CD4-positive, alpha-beta T cell (primary cell): ENCODE results near the gene CELF4. TPM values are rescaled to one million over a fixed set of nuclear protein-coding genes. Genes with fewer than 3 reads are reported as not detected.

Source experiments
- ATAC-seq: fragments of 200-7000 bp; cut with Tn5 transposase; one replicate; pipeline ENCODE4 v1.10.0; 2022; ENCODE audit warnings: mild to moderate bottlenecking; ENCODE audit not compliant: poor library complexity
- CTCF ChIA-PET: fragments of 350-600 bp; sonication (Branson Sonifier 250); formaldehyde crosslinking; loops from one replicate; lab custom pipeline; 2021; ENCODE audit warnings: antibody characterized with exemption, inconsistent platforms; lab: Charles Lee
- POLR2A ChIA-PET: fragments of 350-600 bp; sonication (Branson Sonifier 250); formaldehyde crosslinking; loops from one replicate; lab custom pipeline; 2021; ENCODE audit warnings: antibody characterized with exemption, inconsistent platforms; lab: Charles Lee
- DNase-seq, 14 experiments: peaks; one replicate each; pipeline ENCODE4 v3.0.0-alpha.2; 2013 to 2020; ENCODE audit warnings: mixed read lengths in 2 of 14
- H3K27ac ChIP-seq, 2 donors: one replicate each; pipeline versions ENCODE4 v1.5.1 to v1.7.0; 2013; ENCODE audit warnings: low read length in 2 of 2, low read depth in 1 of 2, mild to moderate bottlenecking in 1 of 2
- H3K27me3 ChIP-seq, 2 experiments: 1 replicate in 1 of 2; 2 replicates in 1 of 2; pipeline versions ENCODE4 v1.6.1 to v1.7.0; 2013; ENCODE audit warnings: low read length in 2 of 2, control low read depth in 1 of 2, mild to moderate bottlenecking in 1 of 2, moderate library complexity in 1 of 2; ENCODE audit not compliant: insufficient read depth in 2 of 2, control insufficient read depth in 1 of 2
- H3K36me3 ChIP-seq: one replicate; pipeline ENCODE4 v1.6.1; 2013; ENCODE audit warnings: low read length, control low read depth; ENCODE audit not compliant: insufficient read depth
- H3K4me1 ChIP-seq: one replicate; pipeline ENCODE4 v1.6.1; 2013; ENCODE audit warnings: low read length, control low read depth; ENCODE audit not compliant: insufficient read depth
- H3K4me3 ChIP-seq: one replicate; pipeline ENCODE4 v1.5.1; 2013; ENCODE audit warnings: mild to moderate bottlenecking, low read length, moderate library complexity
- H3K9me3 ChIP-seq, 2 experiments: 1 replicate in 1 of 2; 2 replicates in 1 of 2; pipeline versions ENCODE4 v1.6.1 to v1.7.0; 2013; ENCODE audit warnings: low read length in 2 of 2, mild to moderate bottlenecking in 2 of 2, control low read depth in 1 of 2, moderate library complexity in 1 of 2; ENCODE audit not compliant: control insufficient read depth in 1 of 2, insufficient read depth in 1 of 2
- H3K27ac Mint-ChIP-seq: one replicate; pipeline ENCODE4 v1.8.0; 2020; ENCODE audit warnings: mixed read lengths
- H3K27me3 Mint-ChIP-seq: one replicate; pipeline ENCODE4 v1.8.0; 2021; ENCODE audit warnings: mixed read lengths
- H3K36me3 Mint-ChIP-seq: one replicate; pipeline ENCODE4 v1.8.0; 2021; ENCODE audit warnings: low read depth, mixed read lengths
- H3K4me1 Mint-ChIP-seq: one replicate; pipeline ENCODE4 v1.8.0; 2021; ENCODE audit warnings: low read depth, mixed read lengths
- H3K4me3 Mint-ChIP-seq: one replicate; pipeline ENCODE4 v1.8.0; 2020; ENCODE audit warnings: mild to moderate bottlenecking, mixed read lengths
- H3K9me3 Mint-ChIP-seq: one replicate; pipeline ENCODE4 v1.8.0; 2020; ENCODE audit warnings: mixed read lengths
- intact Hi-C, 2 experiments: fragments of 100-400 bp; cut with DNase I in 1 of 2; cut with micrococcal nuclease in 1 of 2; formaldehyde crosslinking; loops; one replicate each; pipeline versions ENCODE4 v1.15.1 to v1.9.0; 2023 to 2025; cut with DNase I, micrococcal nuclease
- total RNA-seq, 174 experiments: library from RNA in 2 of 174; stranded (reverse) in 2 of 174; gene quantifications; one replicate each; pipeline ENCODE4 v1.2.3 and lab custom pipeline; 2021 to 2026
- TF ChIP-seq, protein P1 (sequence below): fragments of 200-600 bp; IDR thresholded peaks from one replicate; pipeline ENCODE4 v1.8.0; 2022; ENCODE audit warnings: antibody characterized with exemption, mild to moderate bottlenecking

CELF4 gene
- total RNA-seq, 2 experiments from 2014 or later: not detected

DNA sequence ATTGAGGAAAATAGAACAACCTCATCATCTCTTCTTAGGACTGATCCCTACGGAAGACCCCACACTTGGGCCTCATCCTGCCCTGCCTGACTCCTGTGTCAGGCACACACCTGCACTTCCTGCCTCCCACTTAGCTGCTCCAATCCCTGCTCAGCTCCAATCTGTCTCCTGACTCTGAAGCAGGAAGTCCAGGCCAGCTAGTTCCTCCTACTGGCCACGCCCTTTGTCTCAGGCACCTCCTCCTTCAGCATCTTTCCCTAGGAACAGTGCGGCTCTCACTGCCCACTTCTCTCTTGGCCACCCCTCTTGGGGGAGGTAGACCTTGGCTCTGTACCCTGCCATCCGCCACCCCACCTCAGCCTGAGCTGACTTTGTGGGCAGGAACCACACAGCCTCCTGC is 135.8 kb downstream of the CELF4 start:
- TF ChIP-seq, protein P1, sequence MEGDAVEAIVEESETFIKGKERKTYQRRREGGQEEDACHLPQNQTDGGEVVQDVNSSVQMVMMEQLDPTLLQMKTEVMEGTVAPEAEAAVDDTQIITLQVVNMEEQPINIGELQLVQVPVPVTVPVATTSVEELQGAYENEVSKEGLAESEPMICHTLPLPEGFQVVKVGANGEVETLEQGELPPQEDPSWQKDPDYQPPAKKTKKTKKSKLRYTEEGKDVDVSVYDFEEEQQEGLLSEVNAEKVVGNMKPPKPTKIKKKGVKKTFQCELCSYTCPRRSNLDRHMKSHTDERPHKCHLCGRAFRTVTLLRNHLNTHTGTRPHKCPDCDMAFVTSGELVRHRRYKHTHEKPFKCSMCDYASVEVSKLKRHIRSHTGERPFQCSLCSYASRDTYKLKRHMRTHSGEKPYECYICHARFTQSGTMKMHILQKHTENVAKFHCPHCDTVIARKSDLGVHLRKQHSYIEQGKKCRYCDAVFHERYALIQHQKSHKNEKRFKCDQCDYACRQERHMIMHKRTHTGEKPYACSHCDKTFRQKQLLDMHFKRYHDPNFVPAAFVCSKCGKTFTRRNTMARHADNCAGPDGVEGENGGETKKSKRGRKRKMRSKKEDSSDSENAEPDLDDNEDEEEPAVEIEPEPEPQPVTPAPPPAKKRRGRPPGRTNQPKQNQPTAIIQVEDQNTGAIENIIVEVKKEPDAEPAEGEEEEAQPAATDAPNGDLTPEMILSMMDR: no peak

DNA sequence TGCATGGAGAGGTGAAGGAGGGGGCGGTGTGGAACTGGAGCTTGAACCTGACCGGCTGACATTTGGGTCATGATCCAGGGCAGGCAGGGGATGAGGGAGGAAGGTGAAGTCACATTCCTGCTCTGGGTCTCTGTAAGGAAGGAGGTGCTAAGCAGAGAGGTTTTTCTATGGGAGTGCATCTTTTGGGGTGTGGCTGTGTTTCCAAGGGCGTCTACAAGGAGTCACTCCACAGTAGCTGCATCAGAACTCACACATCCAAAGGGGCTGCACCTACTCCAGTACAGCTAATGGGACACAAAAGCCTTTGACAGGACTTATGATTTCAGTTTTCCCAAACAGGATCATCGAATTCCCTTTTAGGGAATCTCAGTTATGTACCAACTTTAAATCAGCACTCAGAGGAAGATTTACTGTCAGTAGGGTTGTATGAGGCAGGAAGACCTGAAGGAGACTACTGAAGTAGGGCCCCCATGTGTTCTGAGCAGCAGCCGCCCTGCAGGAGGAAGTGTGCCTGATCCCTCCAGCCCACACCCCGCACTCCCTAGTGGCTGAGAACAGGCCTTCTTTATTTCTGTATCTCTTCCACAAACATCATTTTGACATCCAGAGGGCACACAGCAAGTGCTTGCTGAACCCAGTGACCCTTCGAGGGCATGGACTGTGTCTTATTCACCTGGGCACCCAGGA is 137.2 kb downstream of the CELF4 start:
- ChIA-PET POLR2A (no interaction called here), CTCF (no interaction called here)
- DNase-seq (no peak), ATAC-seq (no peak)
- Histone ChIP-seq H3K4me1 (no peaks in the 10 kb centered on the region), H3K4me3 (no peak overlapping the region), H3K36me3 (no peaks in the 10 kb centered on the region), H3K9me3 (no peaks in the 10 kb centered on the region), H3K27ac (no peak overlapping the region), H3K27me3 (peaks cover 0 to 2% of the 10 kb centered on the region in 2 experiments)
- no peaks in the 10 kb centered on the region for H3K4me1 Mint-ChIP-seq
- H3K27ac Mint-ChIP-seq: no peak overlapping the region
- TF ChIP-seq, protein P1: no peak
- no peaks in the 10 kb centered on the region for H3K9me3 Mint-ChIP-seq
- H3K36me3 Mint-ChIP-seq: no peaks in the 10 kb centered on the region
- no peaks in the 10 kb centered on the region for H3K27me3 Mint-ChIP-seq
- intact Hi-C loops: no loop called here
- H3K4me3 Mint-ChIP-seq: no peak overlapping the region

More for the DNA sequence above, 135.8 kb downstream of the CELF4 start:
- no peaks in the 10 kb centered on the region for H3K4me1 ChIP-seq
- H3K4me1 Mint-ChIP-seq: no peaks in the 10 kb centered on the region
- ATAC-seq: no peak
- no peaks in the 10 kb centered on the region for H3K9me3 Mint-ChIP-seq
- CTCF ChIA-PET: no interaction called here
- no peaks in the 10 kb centered on the region for H3K36me3 ChIP-seq
- POLR2A ChIA-PET: no interaction called here
- H3K27ac Mint-ChIP-seq: no peak overlapping the region
- H3K9me3 ChIP-seq: no peaks in the 10 kb centered on the region
- H3K27me3 ChIP-seq: peaks cover 0 to 2% of the 10 kb centered on the region in 2 experiments
- intact Hi-C loops: no loop called here
- H3K36me3 Mint-ChIP-seq: no peaks in the 10 kb centered on the region
- H3K27ac ChIP-seq: no peak overlapping the region
- DNase-seq: no peak
- H3K4me3 Mint-ChIP-seq: no peak overlapping the region
- H3K27me3 Mint-ChIP-seq: no peaks in the 10 kb centered on the region
- no peak overlapping the region for H3K4me3 ChIP-seq

DNA sequence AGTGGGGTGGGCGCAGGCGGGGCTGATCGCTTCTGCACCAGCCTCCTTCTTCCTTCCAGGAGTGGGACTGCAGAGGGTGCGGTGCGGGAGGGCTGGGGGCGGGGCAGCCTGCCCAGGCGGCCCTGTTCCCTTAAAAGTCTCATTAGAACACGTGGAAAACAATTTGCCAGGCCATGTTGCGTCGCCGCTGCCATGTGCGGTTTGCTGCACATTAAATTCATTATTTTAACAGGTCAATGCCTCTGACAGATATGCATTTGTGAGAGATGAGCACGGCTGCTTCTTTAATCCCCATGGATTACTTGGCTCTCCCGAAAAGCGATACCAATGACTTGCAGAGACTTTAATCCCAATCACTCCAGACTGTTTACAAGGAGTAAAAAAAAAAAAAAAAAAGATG is 139.0 kb downstream of the CELF4 start:
- Mint-ChIP-seq H3K27me3 (no peaks in the 10 kb centered on the region), H3K36me3 (no peaks in the 10 kb centered on the region), H3K9me3 (no peaks in the 10 kb centered on the region), H3K4me3 (no peak overlapping the region), H3K27ac (no peak overlapping the region), H3K4me1 (no peaks in the 10 kb centered on the region)
- TF ChIP-seq, protein P1: no peak
- CTCF ChIA-PET: no interaction called here
- Histone ChIP-seq H3K9me3 (no peaks in the 10 kb centered on the region), H3K4me3 (no peak overlapping the region), H3K4me1 (no peaks in the 10 kb centered on the region), H3K36me3 (no peaks in the 10 kb centered on the region), H3K27me3 (peaks cover 0 to 2% of the 10 kb centered on the region in 2 experiments), H3K27ac (no peak overlapping the region)
- POLR2A ChIA-PET: no interaction called here
- intact Hi-C loops: no loop called here
- ATAC-seq: no peak
- no peak for DNase-seq
